AG04449 (cell line): ENCODE measurements around the gene COPG1.
A peak's percentile ranks its signal among the peaks of the same experiment; 100 is the strongest.
"Not testable (repeated sequence)": the region's sequence is repeated elsewhere in the genome, so short reads cannot be mapped to it uniquely, and the experiment has no call there.

Experiments
- CTCF ChIA-PET: fragments of 350-600 bp; formaldehyde crosslinking; extraction: SDS; loops from one replicate; lab custom pipeline; 2021; ENCODE audit warnings: antibody characterized with exemption; lab: Yijun Ruan, JAX
- POLR2A ChIA-PET: fragments of 400-600, 350-600 bp; formaldehyde crosslinking; extraction: SDS; loops from one replicate; lab custom pipeline; 2020; ENCODE audit warnings: antibody characterized with exemption, inconsistent platforms; lab: Yijun Ruan, JAX
- DNase-seq: peaks from one replicate; pipeline ENCODE4 v3.0.0-alpha.2; 2010; ENCODE audit warnings: low read depth, low spot score
- H3K4me3 ChIP-seq: 2 replicates; pipeline ENCODE4 v1.5.1; 2011; ENCODE audit warnings: low read depth, mild to moderate bottlenecking, control low read depth, low read length
- CTCF ChIP-seq: IDR thresholded peaks from one replicate; pipeline ENCODE4 v1.5.1; 2011; ENCODE audit warnings: mild to moderate bottlenecking, moderate library complexity, low read length, control low read depth, inconsistent platforms; ENCODE audit not compliant: insufficient read depth; ENCODE audit errors: missing control alignments

Gene COPG1

GRCh38 chr3:129211772-129212171, 37.6 kb upstream of the COPG1 start:
- no peak for TF ChIP-seq CTCF
- CTCF ChIA-PET, result interaction anchor here (1.0 kb wide), 1 partner anchor 16 kb away, joined by 3 read pairs; no protein-coding TSS in a partner anchor
- no peak for DNase-seq
- POLR2A ChIA-PET, result no interaction called here
- H3K4me3 ChIP-seq, result no peak overlapping the region

GRCh38 chr3:129213238-129213637, 36.2 kb upstream of the COPG1 start:
- ChIA-PET CTCF (interaction anchor here (1.0 to 1.7 kb wide), 2 partner anchors 12 to 32 kb away, joined by 3 to 5 read pairs; no protein-coding TSS in a partner anchor), POLR2A (no interaction called here)
- TF ChIP-seq CTCF, result no peak
- DNase-seq, result no peak
- H3K4me3 ChIP-seq, result no peak overlapping the region

- DNase-seq, result no peak
- ChIA-PET CTCF (no interaction called here), POLR2A (no interaction called here)
- TF ChIP-seq CTCF, result no peak
- H3K4me3 ChIP-seq, result no peak overlapping the region
Measured at GRCh38 chr3:129218742-129219141, 30.7 kb upstream of the COPG1 start.

- H3K4me3 ChIP-seq, DNase-seq: not testable (repeated sequence)
- ChIA-PET POLR2A (interaction anchor here (1.0 to 1.2 kb wide), 2 partner anchors 15 to 29 kb away, joined by 3 read pairs; no protein-coding TSS in a partner anchor), CTCF (interaction anchor here (0.6 to 6.1 kb wide), 5 partner anchors 19 to 254 kb away, joined by 3 to 53 read pairs (median 6); no protein-coding TSS in a partner anchor)
Measured at GRCh38 chr3:129224387-129224786, 25.0 kb upstream of the COPG1 start.

GRCh38 chr3:129224984-129225393, 24.4 kb upstream of the COPG1 start:
- POLR2A ChIA-PET, result interaction anchor here (0.9 to 1.2 kb wide), 3 partner anchors 11 to 29 kb away, joined by 3 to 4 read pairs (median 3); no protein-coding TSS in a partner anchor
- H3K4me3 ChIP-seq, result no peak overlapping the region
- no peak for TF ChIP-seq CTCF
- peak; percentile 24 for DNase-seq
- CTCF ChIA-PET, result interaction anchor here (0.6 to 6.1 kb wide), 6 partner anchors 12 to 254 kb away, joined by 3 to 53 read pairs (median 4); no protein-coding TSS in a partner anchor

GRCh38 chr3:129226374-129226773, 23.0 kb upstream of the COPG1 start:
- CTCF ChIA-PET, result interaction anchor here (0.7 to 6.1 kb wide), 2 partner anchors 20 to 173 kb away, joined by 3 to 53 read pairs; no protein-coding TSS in a partner anchor
- no peak for TF ChIP-seq CTCF
- H3K4me3 ChIP-seq, result no peak overlapping the region
- peak; percentile 83 for DNase-seq
- POLR2A ChIA-PET, result interaction anchor here (0.7 to 1.6 kb wide), 2 partner anchors 26 to 42 kb away, joined by 3 to 4 read pairs; no protein-coding TSS in a partner anchor
